HepG2 (cell line): ENCODE data around the gene VPS11. TPM values are rescaled to one million over a fixed set of nuclear protein-coding genes. Genes with fewer than 3 reads are reported as not detected.

Experiments used
- ATF7 ChIP-seq, 2 experiments: fragments of 450-650 bp in 1 of 2; sonication (generic) in 1 of 2; formaldehyde crosslinking in 1 of 2; IDR thresholded peaks; 2 replicates each; pipeline versions ENCODE4 v1.4.0 to v1.6.1; 2016 to 2020; ENCODE audit warnings: antibody characterized with exemption in 1 of 2, mild to moderate bottlenecking in 1 of 2, missing genetic modification reagents in 1 of 2
- BRF2 ChIP-seq: sonication (generic); formaldehyde crosslinking; IDR thresholded peaks from 2 replicates; pipeline ENCODE4 v1.8.1; 2022; ENCODE audit warnings: mild to moderate bottlenecking, missing genetic modification reagents
- DNMT3B ChIP-seq: conservative IDR thresholded peaks from 2 replicates; pipeline ENCODE4 v1.6.1; 2016; ENCODE audit warnings: missing biosample characterization, control low read depth
- FOXM1 ChIP-seq: sonication (generic); formaldehyde crosslinking; IDR thresholded peaks from 2 replicates; pipeline ENCODE4 v1.5.0; 2020; ENCODE audit warnings: missing genetic modification reagents
- GTF3A ChIP-seq: sonication (generic); formaldehyde crosslinking; conservative IDR thresholded peaks from 2 replicates; pipeline ENCODE4 v1.4.0; 2020; ENCODE audit warnings: mild to moderate bottlenecking, missing genetic modification reagents
- MIER3 ChIP-seq: IDR thresholded peaks from 2 replicates; pipeline ENCODE4 v1.6.1; 2016; ENCODE audit warnings: missing compliant biosample characterization, borderline replicate concordance
- MNT ChIP-seq: fragments of 450-650 bp; IDR thresholded peaks from 2 replicates; pipeline ENCODE4 v1.6.1; 2016
- REXO4 ChIP-seq: sonication (generic); formaldehyde crosslinking; IDR thresholded peaks from 2 replicates; pipeline ENCODE4 v1.8.0; 2022; ENCODE audit warnings: missing genetic modification reagents, mild to moderate bottlenecking, borderline replicate concordance
- SRSF4 ChIP-seq: fragments of 200-400 bp; formaldehyde crosslinking; IDR thresholded peaks from one replicate; pipeline ENCODE4 v1.6.1; 2018; ENCODE audit warnings: mild to moderate bottlenecking, low read depth, low read length, moderate library complexity; ENCODE audit not compliant: poor library complexity, severe bottlenecking
- TAF15 ChIP-seq: fragments of 200-400 bp; formaldehyde crosslinking; IDR thresholded peaks from one replicate; pipeline ENCODE4 v1.6.1; 2018; ENCODE audit warnings: mild to moderate bottlenecking, low read depth, low read length; ENCODE audit not compliant: poor library complexity, severe bottlenecking
- TGIF2 ChIP-seq: IDR thresholded peaks from 2 replicates; pipeline ENCODE4 v1.6.1; 2016; ENCODE audit warnings: control low read depth, missing compliant biosample characterization
- THAP11 ChIP-seq: IDR thresholded peaks from 2 replicates; pipeline ENCODE4 v1.6.1; 2016; ENCODE audit warnings: missing biosample characterization, missing genetic modification reagents
- ZBTB40 ChIP-seq, 2 experiments: fragments of 450-650 bp in 1 of 2; sonication (generic) in 1 of 2; formaldehyde crosslinking in 1 of 2; IDR thresholded peaks; 2 replicates each; pipeline versions ENCODE4 v1.6.1 to v1.8.0; 2016 to 2022; ENCODE audit warnings: antibody characterized with exemption in 1 of 2, mild to moderate bottlenecking in 1 of 2, missing genetic modification reagents in 1 of 2
- ZFP90 ChIP-seq: sonication (generic); formaldehyde crosslinking; IDR thresholded peaks from 2 replicates; pipeline ENCODE4 v1.8.0; 2022; ENCODE audit warnings: missing genetic modification reagents, mild to moderate bottlenecking, inconsistent platforms, borderline replicate concordance
- ZNF18 ChIP-seq: sonication (generic); formaldehyde crosslinking; IDR thresholded peaks from 2 replicates; pipeline ENCODE4 v1.8.0; 2022; ENCODE audit warnings: mild to moderate bottlenecking, missing genetic modification reagents; ENCODE audit not compliant: insufficient replicate concordance
- ZNF672 ChIP-seq: sonication (generic); formaldehyde crosslinking; IDR thresholded peaks from 2 replicates; pipeline ENCODE4 v1.8.1; 2022; ENCODE audit warnings: missing genetic modification reagents
- polyA plus RNA-seq, 8 experiments: library from polyadenylated mRNA; depleted of rRNA in 3 of 8; stranded (reverse) in 7 of 8; unstranded in 1 of 8; fragments of >200 nt; fragmentation: Illumina TruSeq in 4 of 8; extraction: Trizol in 4 of 8; gene quantifications; 2 replicates each; pipeline versions ENCODE4 v1.2.1 to v1.2.3, GENCODE V29; 2011 to 2016; ENCODE audit warnings: low read depth in 4 of 8, missing spikeins in 1 of 8, mixed read lengths in 1 of 8; ENCODE audit not compliant: insufficient read depth in 1 of 8
- total RNA-seq, 5 experiments: library from RNA; depleted of rRNA; stranded (reverse); fragments of >200 nt; fragmentation: Illumina TruSeq; extraction: Trizol; gene quantifications; 2 replicates each; pipeline ENCODE4 v1.2.3, GENCODE V29; 2016; ENCODE audit warnings: low read depth in 1 of 5

Gene VPS11
- total and polyA plus RNA-seq, 2 of the 13 experiments (the other 11 are each of a cell fraction or from before 2014, with no cell fraction given) = 13.7 to 21.6 TPM

- TF ChIP-seq ZBTB40 (IDR thresholded peaks at IDR 0.05) (no peak), ZBTB40 (CRISPR knock-in tag; IDR thresholded peaks at IDR 0.05) (no peak; the same call in 1 of the 2 replicates), REXO4 (no peak), GTF3A (CRISPR knock-in tag) (no peak), ZFP90 (CRISPR knock-in tag) (no peak), FOXM1 (CRISPR knock-in tag) (no peak), TAF15 (no peak), THAP11 (no peak), MIER3 (CRISPR knock-in tag) (no peak), TGIF2 (CRISPR knock-in tag) (0 out of 2 replicates have a peak, but pooled peaks have one; percentile 36), SRSF4 (no peak), BRF2 (CRISPR knock-in tag) (no peak), MNT (no peak), ZNF672 (no peak), DNMT3B (CRISPR knock-in tag) (no peak), ATF7 (IDR thresholded peaks at IDR 0.05) (no peak), ATF7 (CRISPR knock-in tag; IDR thresholded peaks at IDR 0.05) (no peak), ZNF18 (CRISPR knock-in tag) (peak; percentile 47)
Measured at GRCh38 chr11:119056421-119056999, 11.1 kb upstream of the VPS11 start (continued).
